ENCODE measurements around the gene HOMER2.

HOMER2 gene

GRCh38 chr15:82910721-82911120 is 41.8 kb downstream of the HOMER2 start:
- in situ Hi-C loops (cut with HindIII; ENCODE audit: low sequenced_read_pairs), result no loop called here
- DNase-seq (ENCODE audit: low read depth), result no peak
- TF ChIP-seq CTCF (IDR thresholded peaks at IDR 0.05; ENCODE audit: low read depth, low read length, missing control alignments), result no peak
- no peak overlapping the region for H3K4me3 ChIP-seq (ENCODE audit: low read depth, low read length)

GRCh38 chr15:82909080-82909815 is 43.3 kb downstream of the HOMER2 start:
- no peak for TF ChIP-seq CTCF (IDR thresholded peaks at IDR 0.05; ENCODE audit: low read depth, low read length, missing control alignments)
- no peak for DNase-seq (ENCODE audit: low read depth)
- in situ Hi-C loops (cut with HindIII; ENCODE audit: low sequenced_read_pairs), result no loop called here
- H3K4me3 ChIP-seq (ENCODE audit: low read depth, low read length), result no peak overlapping the region

- in situ Hi-C loops (cut with HindIII; ENCODE audit: low sequenced_read_pairs), result no loop called here
- DNase-seq (ENCODE audit: low read depth), result no peak
Measured at GRCh38 chr15:82907350-82907749, 45.2 kb downstream of the HOMER2 start.

GRCh38 chr15:82904574-82904973 is 47.9 kb downstream of the HOMER2 start:
- no peak overlapping the region for H3K4me3 ChIP-seq (ENCODE audit: low read depth, low read length)
- TF ChIP-seq CTCF (IDR thresholded peaks at IDR 0.05; ENCODE audit: low read depth, low read length, missing control alignments), result no peak
- in situ Hi-C loops (cut with HindIII; ENCODE audit: low sequenced_read_pairs), result no loop called here
- no peak for DNase-seq (ENCODE audit: low read depth)

More at GRCh38 chr15:82907350-82907749, 45.2 kb downstream of the HOMER2 start:
- no peak for TF ChIP-seq CTCF (IDR thresholded peaks at IDR 0.05; ENCODE audit: low read depth, low read length, missing control alignments)
- no peak overlapping the region for H3K4me3 ChIP-seq (ENCODE audit: low read depth, low read length)

- no peak for TF ChIP-seq CTCF (IDR thresholded peaks at IDR 0.05; ENCODE audit: low read depth, low read length, missing control alignments)
- in situ Hi-C loops (cut with HindIII; ENCODE audit: low sequenced_read_pairs), result no loop called here
- no peak for DNase-seq (ENCODE audit: low read depth)
- no peak overlapping the region for H3K4me3 ChIP-seq (ENCODE audit: low read depth, low read length)
Measured at GRCh38 chr15:82903511-82903910, 49.0 kb downstream of the HOMER2 start.

GRCh38 chr15:82901114-82901805 is 51.3 kb downstream of the HOMER2 start:
- no peak for DNase-seq (ENCODE audit: low read depth)
- in situ Hi-C loops (cut with HindIII; ENCODE audit: low sequenced_read_pairs), result no loop called here
- TF ChIP-seq CTCF (IDR thresholded peaks at IDR 0.05; ENCODE audit: low read depth, low read length, missing control alignments), result no peak
- no peak overlapping the region for H3K4me3 ChIP-seq (ENCODE audit: low read depth, low read length)
